Purkinje cell (primary cell): Measurements from ENCODE around the gene OOEP. TPM values are rescaled to one million over a fixed set of nuclear protein-coding genes. Genes with fewer than 3 reads are reported as not detected.

Source experiments
- polyA plus RNA-seq: library from polyadenylated mRNA; unstranded; fragments of >200 nt; fragmentation: Nextera tagmentation; gene quantifications from 2 replicates; pipeline ENCODE4 v1.2.1, GENCODE V29; 2014

OOEP gene
- polyA plus RNA-seq: not detected in 2 replicates

GRCh38 chr6:73369563-73369962 lies at the start of gene OOEP:
Gene OOEP (minus strand): TSS chr6:73369897. CDS start chr6:73369792, 105 bp downstream.

GRCh38 chr6:73394577-73395354 lies 25.1 kb upstream of the OOEP start, which contains the start of gene DDX43:
Gene DDX43 (plus strand): TSS chr6:73394828. CDS start chr6:73394906, 78 bp downstream.

GRCh38 chr6:73362358-73362757 lies 7.3 kb downstream of the OOEP start, which contains the start of gene KHDC3L:
Gene KHDC3L (plus strand): TSS chr6:73362658. CDS start chr6:73362730, 72 bp downstream.

GRCh38 chr6:73353636-73354593 lies 15.8 kb downstream of the OOEP start, which contains the start of gene DPPA5:
Gene DPPA5 (minus strand): TSS chr6:73354276. CDS start chr6:73354225, 51 bp downstream.

Other genes with a start within 250 kb of the OOEP start
- 1.8 TPM in 1 of 2 replicates, not detected in the other for gene KHDC1L, start 144.4 kb downstream of the OOEP start, polyA plus RNA-seq
- 17.0 and 23.6 TPM in 2 replicates for gene KHDC1, start 106.7 kb downstream of the OOEP start, polyA plus RNA-seq
- not detected in 2 replicates for gene DPPA5, start 15.6 kb downstream of the OOEP start, polyA plus RNA-seq
- gene KHDC3L, start 7.2 kb downstream of the OOEP start, polyA plus RNA-seq: not detected in 2 replicates
- not detected in 2 replicates for gene DDX43, start 24.9 kb upstream of the OOEP start, polyA plus RNA-seq
- 0.12 and 2.1 TPM in 2 replicates for gene CGAS, start 82.4 kb upstream of the OOEP start, polyA plus RNA-seq
- 39.1 and 46.0 TPM in 2 replicates for gene MTO1, start 91.8 kb upstream of the OOEP start, polyA plus RNA-seq
- gene EEF1A1, start 151.1 kb upstream of the OOEP start, polyA plus RNA-seq: 596 and 624 TPM in 2 replicates